Activated naive CD4-positive, alpha-beta T cell treated with anti-CD3 and anti-CD28 coated beads for 36 hours (primary cell): Measurements from ENCODE around the gene WDR93. TPM values are rescaled to one million over a fixed set of nuclear protein-coding genes. Genes with fewer than 3 reads are reported as not detected.
A peak's percentile ranks its signal among the peaks of the same experiment; 100 is the strongest.

ENCODE experiments used
- CTCF ChIA-PET: fragments of 350-600 bp; sonication (Branson Sonifier 250); formaldehyde crosslinking; loops from one replicate; lab custom pipeline; 2021; ENCODE audit warnings: antibody characterized with exemption; lab: Charles Lee
- DNase-seq: peaks from one replicate; pipeline ENCODE4 v3.0.0-alpha.2; 2020
- H3K27ac Mint-ChIP-seq: one replicate; pipeline ENCODE4 v1.8.0; 2021; ENCODE audit warnings: mild to moderate bottlenecking, mixed read lengths
- H3K27me3 Mint-ChIP-seq: one replicate; pipeline ENCODE4 v1.8.0; 2021; ENCODE audit warnings: low read depth, mixed read lengths
- H3K36me3 Mint-ChIP-seq: one replicate; pipeline ENCODE4 v1.8.0; 2021; ENCODE audit warnings: low read depth, mixed read lengths
- H3K4me1 Mint-ChIP-seq: one replicate; pipeline ENCODE4 v1.8.0; 2021; ENCODE audit warnings: low read depth, mixed read lengths
- H3K4me3 Mint-ChIP-seq: one replicate; pipeline ENCODE4 v1.8.0; 2021; ENCODE audit warnings: mild to moderate bottlenecking, moderate library complexity, mixed read lengths
- H3K9me3 Mint-ChIP-seq: one replicate; pipeline ENCODE4 v1.8.0; 2021; ENCODE audit warnings: mixed read lengths
- intact Hi-C: fragments of 100-400 bp; cut with micrococcal nuclease; formaldehyde crosslinking; loops from one replicate; pipeline ENCODE4 v1.15.1; 2023
- total RNA-seq, 2 experiments: library from RNA; stranded (reverse); gene quantifications; one replicate each; pipeline ENCODE4 v1.2.3, GENCODE V29; 2021

The WDR93 gene
- total RNA-seq, 2 experiments from 2014 or later = not detected

GRCh38 chr15:89666184-89666857 lies 24.3 kb upstream of the WDR93 start:
- Mint-ChIP-seq H3K27ac (no peak overlapping the region), H3K27me3 (peaks cover 18% of the 10 kb centered on the region), H3K36me3 (no peaks in the 10 kb centered on the region), H3K4me3 (no peak overlapping the region), H3K4me1 (no peaks in the 10 kb centered on the region), H3K9me3 (no peaks in the 10 kb centered on the region)
- intact Hi-C loops = no loop called here
- CTCF ChIA-PET = no interaction called here
- DNase-seq = no peak

GRCh38 chr15:89666858-89667705 lies 23.5 kb upstream of the WDR93 start:
- peaks cover 17% of the 10 kb centered on the region for H3K27me3 Mint-ChIP-seq
- no peaks in the 10 kb centered on the region for H3K4me1 Mint-ChIP-seq
- no peaks in the 10 kb centered on the region for H3K9me3 Mint-ChIP-seq
- DNase-seq = no peak
- intact Hi-C loops = no loop called here
- no peak overlapping the region for H3K27ac Mint-ChIP-seq
- no peak overlapping the region for H3K4me3 Mint-ChIP-seq
- no peaks in the 10 kb centered on the region for H3K36me3 Mint-ChIP-seq
- CTCF ChIA-PET = interaction anchor here (1.3 kb wide), 1 partner anchor 19 kb away, joined by 3 read pairs; no protein-coding TSS in a partner anchor

- Mint-ChIP-seq H3K27me3 (peaks cover 14% of the 10 kb centered on the region), H3K9me3 (no peaks in the 10 kb centered on the region), H3K4me1 (no peaks in the 10 kb centered on the region), H3K36me3 (no peaks in the 10 kb centered on the region), H3K27ac (no peak overlapping the region), H3K4me3 (no peak overlapping the region)
- intact Hi-C loops = no loop called here
- no peak for DNase-seq
- CTCF ChIA-PET = interaction anchor here (1.3 kb wide), 1 partner anchor 20 kb away, joined by 3 read pairs; no protein-coding TSS in a partner anchor
Observed at GRCh38 chr15:89667706-89667960, 23.0 kb upstream of the WDR93 start.

GRCh38 chr15:89668171-89668570 lies 22.4 kb upstream of the WDR93 start:
- CTCF ChIA-PET = interaction anchor here (1.3 kb wide), 1 partner anchor 20 kb away, joined by 3 read pairs; no protein-coding TSS in a partner anchor
- Mint-ChIP-seq H3K4me1 (no peaks in the 10 kb centered on the region), H3K9me3 (no peaks in the 10 kb centered on the region), H3K27me3 (peaks cover 14% of the 10 kb centered on the region), H3K27ac (no peak overlapping the region), H3K36me3 (no peaks in the 10 kb centered on the region), H3K4me3 (no peak overlapping the region)
- no peak for DNase-seq
- intact Hi-C loops = no loop called here

GRCh38 chr15:89669309-89669865 lies 21.2 kb upstream of the WDR93 start:
- CTCF ChIA-PET = no interaction called here
- intact Hi-C loops = no loop called here

GRCh38 chr15:89669941-89670340 lies 20.7 kb upstream of the WDR93 start:
- Mint-ChIP-seq H3K9me3 (no peaks in the 10 kb centered on the region), H3K4me1 (no peaks in the 10 kb centered on the region), H3K4me3 (no peak overlapping the region), H3K36me3 (no peaks in the 10 kb centered on the region), H3K27me3 (peaks cover 8% of the 10 kb centered on the region), H3K27ac (no peak overlapping the region)
- CTCF ChIA-PET = no interaction called here
- intact Hi-C loops = no loop called here
- DNase-seq = no peak

More at GRCh38 chr15:89669309-89669865, 21.2 kb upstream of the WDR93 start:
- H3K4me3 Mint-ChIP-seq = no peak overlapping the region
- H3K4me1 Mint-ChIP-seq = no peaks in the 10 kb centered on the region
- H3K27ac Mint-ChIP-seq = no peak overlapping the region
- peaks cover 12% of the 10 kb centered on the region for H3K27me3 Mint-ChIP-seq
- H3K36me3 Mint-ChIP-seq = no peaks in the 10 kb centered on the region
- DNase-seq = no peak
- no peaks in the 10 kb centered on the region for H3K9me3 Mint-ChIP-seq

- DNase-seq = no peak
- H3K4me3 Mint-ChIP-seq = no peak overlapping the region
- no peaks in the 10 kb centered on the region for H3K36me3 Mint-ChIP-seq
- CTCF ChIA-PET = no interaction called here
- intact Hi-C loops = no loop called here
- H3K9me3 Mint-ChIP-seq = no peaks in the 10 kb centered on the region
- H3K27ac Mint-ChIP-seq = no peak overlapping the region
- peaks cover 6% of the 10 kb centered on the region for H3K27me3 Mint-ChIP-seq
- no peaks in the 10 kb centered on the region for H3K4me1 Mint-ChIP-seq
Observed at GRCh38 chr15:89670971-89671560, 19.5 kb upstream of the WDR93 start.

- no peak for DNase-seq
- H3K36me3 Mint-ChIP-seq = no peaks in the 10 kb centered on the region
- CTCF ChIA-PET = interaction anchor here (1.8 kb wide), 1 partner anchor 17 kb away, joined by 5 read pairs; no protein-coding TSS in a partner anchor
- intact Hi-C loops = no loop called here
- no peak overlapping the region for H3K27ac Mint-ChIP-seq
- H3K9me3 Mint-ChIP-seq = no peaks in the 10 kb centered on the region
- H3K4me3 Mint-ChIP-seq = no peak overlapping the region
- no peaks in the 10 kb centered on the region for H3K4me1 Mint-ChIP-seq
- H3K27me3 Mint-ChIP-seq = peaks cover 1% of the 10 kb centered on the region
Observed at GRCh38 chr15:89671687-89672086, 18.9 kb upstream of the WDR93 start.

GRCh38 chr15:89672221-89673164 lies 18.1 kb upstream of the WDR93 start:
- no peaks in the 10 kb centered on the region for H3K36me3 Mint-ChIP-seq
- no peak for DNase-seq
- CTCF ChIA-PET = interaction anchor here (0.8 to 1.8 kb wide), 3 partner anchors 17 to 180 kb away, joined by 3 to 5 read pairs (median 3); no protein-coding TSS in a partner anchor
- no peak overlapping the region for H3K4me3 Mint-ChIP-seq
- no peaks in the 10 kb centered on the region for H3K9me3 Mint-ChIP-seq
- intact Hi-C loops = no loop called here
- H3K27me3 Mint-ChIP-seq = peaks cover under 1% of the 10 kb centered on the region
- H3K4me1 Mint-ChIP-seq = no peaks in the 10 kb centered on the region
- no peak overlapping the region for H3K27ac Mint-ChIP-seq

GRCh38 chr15:89673165-89673512 lies 17.5 kb upstream of the WDR93 start:
- Mint-ChIP-seq H3K36me3 (no peaks in the 10 kb centered on the region), H3K9me3 (no peaks in the 10 kb centered on the region), H3K4me3 (no peak overlapping the region), H3K27ac (no peak overlapping the region), H3K27me3 (no peaks in the 10 kb centered on the region), H3K4me1 (no peaks in the 10 kb centered on the region)
- peak; percentile 23 for DNase-seq
- CTCF ChIA-PET = interaction anchor here (0.5 to 1.8 kb wide), 4 partner anchors 16 to 180 kb away, joined by 3 to 5 read pairs (median 3); no protein-coding TSS in a partner anchor
- intact Hi-C loops = no loop called here

- Mint-ChIP-seq H3K27me3 (no peaks in the 10 kb centered on the region), H3K4me1 (no peaks in the 10 kb centered on the region), H3K4me3 (no peak overlapping the region), H3K9me3 (no peaks in the 10 kb centered on the region), H3K36me3 (no peaks in the 10 kb centered on the region), H3K27ac (no peak overlapping the region)
- no peak for DNase-seq
- CTCF ChIA-PET = interaction anchor here (1.2 kb wide), 1 partner anchor 28 kb away, joined by 3 read pairs; no protein-coding TSS in a partner anchor
- intact Hi-C loops = no loop called here
Observed at GRCh38 chr15:89674526-89674925, 16.1 kb upstream of the WDR93 start.
